Measurements from ENCODE around the gene CSF2. TPM values are rescaled to one million over a fixed set of nuclear protein-coding genes. Genes with fewer than 3 reads are reported as not detected.

CSF2 gene
- total RNA-seq, 2 experiments from 2014 or later: not detected

GRCh38 chr5:132074772-132075718 lies 1.5 kb downstream of the CSF2 start:
- H3K4me1 ChIP-seq (ENCODE audit: insufficient read depth, low read length, poor library complexity, severe bottlenecking): no peaks in the 10 kb centered on the region
- no TSS peak for BruUV-seq (replicated peaks)

GRCh38 chr5:132075719-132076077 lies 2.1 kb downstream of the CSF2 start:
- H2AFZ ChIP-seq (ENCODE audit: low read length): no peak overlapping the region
- TF ChIP-seq CTCF (conservative IDR thresholded peaks at IDR 0.05; ENCODE audit: low read length): no peak
- TF ChIP-seq EZH2phosphoT487 (IDR thresholded peaks at IDR 0.05; ENCODE audit: borderline replicate concordance, low read depth, low read length): no peak
- CTCF ChIA-PET (ENCODE audit: unreplicated experiment): no interaction called here
- POLR2A ChIA-PET: no interaction called here
- H3K4me2 ChIP-seq (ENCODE audit: low read length): no peak overlapping the region
- BruUV-seq (replicated peaks): no TSS peak
- H3K4me3 ChIP-seq (ENCODE audit: low read depth, low read length, poor library complexity, severe bottlenecking): no peak overlapping the region
- H3K9me3 ChIP-seq (ENCODE audit: low read length): no peaks in the 10 kb centered on the region
- intact Hi-C loops (cut with micrococcal nuclease; ENCODE audit: unreplicated experiment): no loop called here
- no peak for DNase-seq (ENCODE audit: low spot score)
- H4K20me1 ChIP-seq (ENCODE audit: insufficient read depth, low read length): no peaks in the 10 kb centered on the region
- H3K4me1 ChIP-seq (ENCODE audit: insufficient read depth, low read length, poor library complexity, severe bottlenecking): no peaks in the 10 kb centered on the region
- H3K36me3 ChIP-seq (ENCODE audit: insufficient read depth, low read length): no peaks in the 10 kb centered on the region
- H3K79me2 ChIP-seq (ENCODE audit: insufficient read depth, low read depth, low read length): no peaks in the 10 kb centered on the region
- H3K27ac ChIP-seq (ENCODE audit: low read depth, low read length, poor library complexity, severe bottlenecking): no peak overlapping the region
- H3K9me2 ChIP-seq (ENCODE audit: insufficient read depth, low read length): no peaks in the 10 kb centered on the region

More at GRCh38 chr5:132074772-132075718, 1.5 kb downstream of the CSF2 start:
- H3K4me3 ChIP-seq (ENCODE audit: low read depth, low read length, poor library complexity, severe bottlenecking): no peak overlapping the region
- H2AFZ ChIP-seq (ENCODE audit: low read length): no peak overlapping the region
- DNase-seq (ENCODE audit: low spot score): no peak
- no peaks in the 10 kb centered on the region for H4K20me1 ChIP-seq (ENCODE audit: insufficient read depth, low read length)
- H3K9me3 ChIP-seq (ENCODE audit: low read length): no peaks in the 10 kb centered on the region
- H3K36me3 ChIP-seq (ENCODE audit: insufficient read depth, low read length): no peaks in the 10 kb centered on the region
- no peaks in the 10 kb centered on the region for H3K9me2 ChIP-seq (ENCODE audit: insufficient read depth, low read length)
- CTCF ChIA-PET (ENCODE audit: unreplicated experiment): interaction anchor here (0.6 kb wide), 1 partner anchor 78 kb away, joined by 3 read pairs; no protein-coding TSS in a partner anchor
- TF ChIP-seq EZH2phosphoT487 (IDR thresholded peaks at IDR 0.05; ENCODE audit: borderline replicate concordance, low read depth, low read length) (no peak), CTCF (conservative IDR thresholded peaks at IDR 0.05; ENCODE audit: low read length) (no peak)
- POLR2A ChIA-PET: interaction anchor here (1.6 kb wide), 1 partner anchor 27 kb away, joined by 5 read pairs; no protein-coding TSS in a partner anchor
- intact Hi-C loops (cut with micrococcal nuclease; ENCODE audit: unreplicated experiment): no loop called here
- H3K79me2 ChIP-seq (ENCODE audit: insufficient read depth, low read depth, low read length): no peaks in the 10 kb centered on the region
- no peak overlapping the region for H3K27ac ChIP-seq (ENCODE audit: low read depth, low read length, poor library complexity, severe bottlenecking)
- no peak overlapping the region for H3K4me2 ChIP-seq (ENCODE audit: low read length)

Data from OCI-LY7 (cell line).